GM13976 (cell line): Measurements from ENCODE around the gene JSRP1.

Source experiments
- DNase-seq: peaks from one replicate; pipeline ENCODE4 v3.0.0; 2012; ENCODE audit warnings: low spot score
- CTCF ChIP-seq: IDR thresholded peaks from 2 replicates; pipeline ENCODE4 v1.5.1; 2012; ENCODE audit warnings: borderline replicate concordance, mild to moderate bottlenecking; ENCODE audit not compliant: insufficient read depth; ENCODE audit errors: extremely low read depth, missing control alignments, control extremely low read depth
- in situ Hi-C: fragments of 300-500 bp; cut with MboI; formaldehyde crosslinking; loops from one replicate; pipeline ENCODE4 v1.12.0; 2022; ENCODE audit warnings: low sequenced_read_pairs, mixed read lengths, inconsistent platforms; ENCODE audit not compliant: unreplicated experiment

Gene JSRP1

GRCh38 chr19:2207008-2207407 lies 49.2 kb downstream of the JSRP1 start:
- in situ Hi-C loops: no loop called here
- no peak for DNase-seq
- no peak for TF ChIP-seq CTCF

DNA sequence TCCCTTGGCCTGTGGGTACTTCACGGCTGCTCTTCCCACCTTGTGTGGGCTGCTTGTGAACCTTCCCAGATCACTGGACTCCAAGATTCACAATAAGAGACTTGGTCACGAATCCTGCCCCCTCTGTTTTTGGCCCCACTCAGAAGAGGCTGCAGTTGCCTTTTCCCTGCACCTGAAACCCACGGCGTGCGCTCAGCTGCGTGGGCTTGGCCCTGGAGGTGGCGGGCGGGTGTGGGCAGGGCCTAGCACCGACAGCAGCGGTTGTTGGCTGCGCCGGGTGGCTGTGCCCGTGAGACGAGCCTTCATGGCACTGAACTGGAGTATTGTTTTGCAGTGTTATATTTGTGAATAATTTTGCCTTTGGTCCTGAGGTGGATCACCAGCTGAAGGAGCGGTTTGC lies 53.9 kb downstream of the JSRP1 start:
- in situ Hi-C loops: no loop called here
- DNase-seq: no peak
- no peak for TF ChIP-seq CTCF
